Measurements from ENCODE around the gene AK1.

- TF ChIP-seq CTCF (IDR thresholded peaks at IDR 0.05): peak in 1 of 4 experiments; percentile 13
- peak; percentile 72 for TF ChIP-seq POLR2A (IDR thresholded peaks at IDR 0.05)
- TF ChIP-seq POLR2AphosphoS5 (IDR thresholded peaks at IDR 0.05): peak; percentile 52
Measured at GRCh38 chr9:127828262-127829031, 49.0 kb downstream of the AK1 start.
